ENCODE measurements around the gene PPP1R9A. TPM values are rescaled to one million over a fixed set of nuclear protein-coding genes. Genes with fewer than 3 reads are reported as not detected.

Gene PPP1R9A
- polyA plus RNA-seq, 3 donors, result not detected

DNA sequence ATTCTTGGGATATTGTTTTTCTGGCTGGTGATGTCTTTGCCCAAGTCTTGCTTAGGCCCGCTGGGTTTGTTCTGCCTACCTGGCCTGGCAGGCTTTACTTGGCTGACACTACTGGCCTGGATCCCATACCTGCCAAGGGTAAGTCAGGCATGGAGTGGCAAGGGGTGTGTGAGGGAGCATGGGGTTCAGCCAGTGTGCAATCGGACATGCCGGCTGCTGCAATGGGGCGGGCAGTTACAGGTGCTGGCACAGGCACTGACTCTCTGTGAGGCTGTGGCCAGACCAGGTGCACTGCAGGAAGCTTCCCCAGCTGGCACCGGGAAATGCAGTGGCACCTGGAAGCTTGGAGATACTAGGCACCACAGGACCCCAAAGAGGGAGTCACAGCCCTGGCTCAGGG is 248.6 kb downstream of the PPP1R9A start:
- H3K4me3 ChIP-seq (replicated peaks in 1 of 3; ENCODE audit: low read depth in 2 of 3, low read length in 3 of 3), result no peak overlapping the region
- no peaks in the 10 kb centered on the region for H3K27me3 ChIP-seq (ENCODE audit: control insufficient read depth in 2 of 2, insufficient read depth in 2 of 2, low read length in 2 of 2)
- no peak overlapping the region for H3K27ac ChIP-seq (ENCODE audit: low read depth in 1 of 2, low read length in 2 of 2)
- no peaks in the 10 kb centered on the region for H3K4me1 ChIP-seq (ENCODE audit: control insufficient read depth in 1 of 2, insufficient read depth in 2 of 2, low read length in 2 of 2)
- intact Hi-C loops (cut with micrococcal nuclease), result no loop called here
- Mint-ChIP-seq H3K36me3 (no peaks in the 10 kb centered on the region), H3K4me3 (no peak overlapping the region), H3K9me3 (peaks cover 0 to 13% (median 9%) of the 10 kb centered on the region in 7 donors), H3K27ac (peak overlapping the region in 1 of 7 donors; percentile 7), H3K27me3 (ENCODE audit: low read depth in 3 of 3) (no peaks in the 10 kb centered on the region), H3K4me1 (no peaks in the 10 kb centered on the region)
- TF ChIP-seq, protein P1, sequence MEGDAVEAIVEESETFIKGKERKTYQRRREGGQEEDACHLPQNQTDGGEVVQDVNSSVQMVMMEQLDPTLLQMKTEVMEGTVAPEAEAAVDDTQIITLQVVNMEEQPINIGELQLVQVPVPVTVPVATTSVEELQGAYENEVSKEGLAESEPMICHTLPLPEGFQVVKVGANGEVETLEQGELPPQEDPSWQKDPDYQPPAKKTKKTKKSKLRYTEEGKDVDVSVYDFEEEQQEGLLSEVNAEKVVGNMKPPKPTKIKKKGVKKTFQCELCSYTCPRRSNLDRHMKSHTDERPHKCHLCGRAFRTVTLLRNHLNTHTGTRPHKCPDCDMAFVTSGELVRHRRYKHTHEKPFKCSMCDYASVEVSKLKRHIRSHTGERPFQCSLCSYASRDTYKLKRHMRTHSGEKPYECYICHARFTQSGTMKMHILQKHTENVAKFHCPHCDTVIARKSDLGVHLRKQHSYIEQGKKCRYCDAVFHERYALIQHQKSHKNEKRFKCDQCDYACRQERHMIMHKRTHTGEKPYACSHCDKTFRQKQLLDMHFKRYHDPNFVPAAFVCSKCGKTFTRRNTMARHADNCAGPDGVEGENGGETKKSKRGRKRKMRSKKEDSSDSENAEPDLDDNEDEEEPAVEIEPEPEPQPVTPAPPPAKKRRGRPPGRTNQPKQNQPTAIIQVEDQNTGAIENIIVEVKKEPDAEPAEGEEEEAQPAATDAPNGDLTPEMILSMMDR (IDR thresholded peaks at IDR 0.05), result no peak
- peaks cover 0 to 17% of the 10 kb centered on the region in 2 donors for H3K9me3 ChIP-seq (replicated peaks in 1 of 2; ENCODE audit: control insufficient read depth in 1 of 2, insufficient read depth in 1 of 2, low read length in 2 of 2)
- H3K9ac ChIP-seq (ENCODE audit: insufficient read depth, low read length, poor library complexity, severe bottlenecking), result no peak overlapping the region
- H3K36me3 ChIP-seq (replicated peaks in 1 of 2; ENCODE audit: control insufficient read depth in 1 of 2, insufficient read depth in 2 of 2, low read length in 2 of 2), result no peaks in the 10 kb centered on the region
- H2AFZ ChIP-seq (ENCODE audit: insufficient read depth, low read depth, low read length, poor library complexity, severe bottlenecking), result no peak overlapping the region
- no peak overlapping the region for H3K4me2 ChIP-seq (replicated peaks; ENCODE audit: extremely low read depth, low read length, poor library complexity, severe bottlenecking)
- DNase-seq, result no peak
- H4K20me1 ChIP-seq (ENCODE audit: insufficient read depth, low read length), result no peaks in the 10 kb centered on the region
- H3K79me2 ChIP-seq (ENCODE audit: insufficient read depth, low read length), result no peaks in the 10 kb centered on the region
- 100% methylated on average over 2 of the region's 5 CpGs for WGBS (ENCODE audit: insufficient coverage)

DNA sequence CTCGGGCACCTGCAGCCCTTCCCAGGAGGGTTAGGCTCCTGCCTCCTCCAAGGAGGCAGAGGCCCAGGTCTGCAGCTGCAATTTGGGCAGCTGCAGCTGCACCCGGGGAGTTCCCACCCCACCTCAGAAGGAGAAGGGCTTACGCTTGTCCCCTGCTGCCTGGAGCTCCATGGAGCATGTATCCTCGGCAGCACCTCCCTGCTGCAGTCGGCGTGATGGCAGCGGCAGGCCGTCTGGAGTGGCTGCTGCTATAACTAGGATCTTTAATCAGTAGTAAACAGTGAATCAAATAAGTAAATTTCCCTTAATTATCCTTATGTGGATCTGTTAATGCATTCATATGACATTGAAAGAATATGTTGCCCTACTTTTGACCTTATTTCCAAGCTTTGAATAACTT is 250.0 kb downstream of the PPP1R9A start:
- H3K36me3 ChIP-seq (replicated peaks in 1 of 2; ENCODE audit: control insufficient read depth in 1 of 2, insufficient read depth in 2 of 2, low read length in 2 of 2), result no peaks in the 10 kb centered on the region
- H2AFZ ChIP-seq (ENCODE audit: insufficient read depth, low read depth, low read length, poor library complexity, severe bottlenecking), result no peak overlapping the region
- no peaks in the 10 kb centered on the region for H3K36me3 Mint-ChIP-seq
- WGBS (ENCODE audit: insufficient coverage), result 100% methylated on average over 1 of the region's 8 CpGs
- H3K9ac ChIP-seq (ENCODE audit: insufficient read depth, low read length, poor library complexity, severe bottlenecking), result no peak overlapping the region
- no peak for DNase-seq
- no peaks in the 10 kb centered on the region for H3K27me3 Mint-ChIP-seq (ENCODE audit: low read depth in 3 of 3)
- no peaks in the 10 kb centered on the region for H3K4me1 ChIP-seq (ENCODE audit: control insufficient read depth in 1 of 2, insufficient read depth in 2 of 2, low read length in 2 of 2)
- no peak overlapping the region for H3K4me2 ChIP-seq (replicated peaks; ENCODE audit: extremely low read depth, low read length, poor library complexity, severe bottlenecking)
- H3K27me3 ChIP-seq (ENCODE audit: control insufficient read depth in 2 of 2, insufficient read depth in 2 of 2, low read length in 2 of 2), result no peaks in the 10 kb centered on the region
- no peaks in the 10 kb centered on the region for H4K20me1 ChIP-seq (ENCODE audit: insufficient read depth, low read length)
- peaks cover 0 to 14% (median 9%) of the 10 kb centered on the region in 7 donors for H3K9me3 Mint-ChIP-seq
- no peak overlapping the region for H3K27ac ChIP-seq (ENCODE audit: low read depth in 1 of 2, low read length in 2 of 2)
- intact Hi-C loops (cut with micrococcal nuclease), result no loop called here
- H3K4me1 Mint-ChIP-seq, result no peaks in the 10 kb centered on the region
- no peak overlapping the region for H3K27ac Mint-ChIP-seq
- no peak overlapping the region for H3K4me3 Mint-ChIP-seq
- H3K9me3 ChIP-seq (replicated peaks in 1 of 2; ENCODE audit: control insufficient read depth in 1 of 2, insufficient read depth in 1 of 2, low read length in 2 of 2), result peaks cover 0 to 17% of the 10 kb centered on the region in 2 donors
- TF ChIP-seq, protein P1 (IDR thresholded peaks at IDR 0.05), result no peak
- H3K79me2 ChIP-seq (ENCODE audit: insufficient read depth, low read length), result no peaks in the 10 kb centered on the region
- H3K4me3 ChIP-seq (replicated peaks in 1 of 3; ENCODE audit: low read depth in 2 of 3, low read length in 3 of 3), result no peak overlapping the region
